ENCODE results near the gene MRPS26. TPM values are rescaled to one million over a fixed set of nuclear protein-coding genes. Genes with fewer than 3 reads are reported as not detected.

MRPS26 gene
- total and polyA plus RNA-seq, 2 of the 13 experiments (the other 11 are each of a cell fraction or from before 2014, with no cell fraction given), result 89.8 to 187 TPM

GRCh38 chr20:3045816-3046676 lies at the start of gene MRPS26 (continued):
- TF ChIP-seq BATF2 (CRISPR knock-in tag; IDR thresholded peaks at IDR 0.05), result peak; percentile 96
- peak; percentile 98 for TF ChIP-seq ZNF687 (CRISPR knock-in tag; IDR thresholded peaks at IDR 0.05)
- TF ChIP-seq IRF9 (CRISPR knock-in tag; IDR thresholded peaks at IDR 0.05; ENCODE audit: borderline replicate concordance), result peak; percentile 93
- no peak; the same call in 1 of the 2 replicates for TF ChIP-seq ZNF652 (CRISPR knock-in tag; IDR thresholded peaks at IDR 0.05; ENCODE audit: borderline replicate concordance, low read depth)
- TF ChIP-seq ZNF205 (CRISPR knock-in tag; IDR thresholded peaks at IDR 0.05), result 0 out of 2 replicates have a peak, but pooled peaks have one; percentile 57
- TF ChIP-seq KAT7 (CRISPR knock-in tag; IDR thresholded peaks at IDR 0.05; ENCODE audit: borderline replicate concordance), result peak; percentile 93
- no peak; the same call in 1 of the 2 replicates for TF ChIP-seq ZNF180 (CRISPR knock-in tag; IDR thresholded peaks at IDR 0.05; ENCODE audit: borderline replicate concordance, low read depth)
- TF ChIP-seq ZNF772 (CRISPR knock-in tag; IDR thresholded peaks at IDR 0.05), result peak; percentile 93
- peak; percentile 88 for TF ChIP-seq WIZ (CRISPR knock-in tag; IDR thresholded peaks at IDR 0.05)
- peak; percentile 9 for TF ChIP-seq HMG20B (CRISPR knock-in tag; conservative IDR thresholded peaks at IDR 0.05)
- peak; percentile 85 for TF ChIP-seq MED13 (CRISPR knock-in tag; IDR thresholded peaks at IDR 0.05)
- TF ChIP-seq ZNF792 (CRISPR knock-in tag; IDR thresholded peaks at IDR 0.05), result peak; percentile 89; the same call in 1 of the 2 replicates
- no peak; the same call in 1 of the 2 replicates for TF ChIP-seq IRX3 (CRISPR knock-in tag; IDR thresholded peaks at IDR 0.05; ENCODE audit: borderline replicate concordance, low read depth)
- TF ChIP-seq ZHX2 (IDR thresholded peaks at IDR 0.05; ENCODE audit: low read depth), result peak; percentile 90
- TF ChIP-seq ZHX2 (CRISPR knock-in tag; IDR thresholded peaks at IDR 0.05; ENCODE audit: borderline replicate concordance), result peak; percentile 66; the same call in 1 of the 2 replicates
- TF ChIP-seq ZNF547 (CRISPR knock-in tag; IDR thresholded peaks at IDR 0.05), result peak; percentile 99
- TF ChIP-seq CCDC6 (CRISPR knock-in tag; IDR thresholded peaks at IDR 0.05), result peak; percentile 99
